ENCODE data around the gene COL4A4. TPM values are rescaled to one million over a fixed set of nuclear protein-coding genes. Genes with fewer than 3 reads are reported as not detected.

Gene COL4A4
- total RNA-seq, 1 experiment from 2014 or later, result 3.1 TPM

DNA sequence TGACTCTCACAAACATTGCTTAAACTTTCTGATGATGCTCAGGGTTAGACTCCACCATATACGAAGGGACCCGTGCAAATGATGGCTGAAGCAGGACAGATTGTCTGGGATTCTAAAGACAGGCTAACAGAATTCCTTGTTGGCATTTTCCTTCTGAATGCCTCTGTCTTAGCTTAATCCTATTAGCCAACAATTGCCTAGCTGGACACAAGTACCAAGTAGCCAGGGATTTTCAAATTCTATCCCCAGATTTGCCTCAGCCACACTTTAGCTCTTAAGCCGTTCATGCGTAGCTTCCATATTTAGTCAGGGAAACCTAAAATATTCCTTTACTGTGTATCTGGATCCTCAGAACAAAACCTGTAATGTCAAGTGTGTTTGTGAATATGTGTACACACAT, 40.4 kb upstream of the COL4A4 start:
- ChIA-PET POLR2A (no interaction called here), CTCF (interaction anchor here (1.6 kb wide), 1 partner anchor 34 kb away, joined by 5 read pairs; no protein-coding TSS in a partner anchor)
- H3K9me3 Mint-ChIP-seq, result no peaks in the 10 kb centered on the region
- ATAC-seq, result no peak
- H3K4me3 Mint-ChIP-seq, result no peak overlapping the region
- no peak for DNase-seq (ENCODE audit: low spot score)
- H3K36me3 Mint-ChIP-seq, result no peaks in the 10 kb centered on the region
- H3K27ac Mint-ChIP-seq, result no peak overlapping the region
- H3K4me1 Mint-ChIP-seq, result peaks cover 30% of the 10 kb centered on the region
- H3K27me3 Mint-ChIP-seq (ENCODE audit: low read depth), result peaks cover 43% of the 10 kb centered on the region
- TF ChIP-seq RELA (CRISPR knock-in tag; IDR thresholded peaks at IDR 0.05; ENCODE audit: borderline replicate concordance), result no peak
- TF ChIP-seq TEAD1 (CRISPR knock-in tag; IDR thresholded peaks at IDR 0.05), result no peak
- TF ChIP-seq E2F1 (CRISPR knock-in tag; IDR thresholded peaks at IDR 0.05), result no peak
- TF ChIP-seq ZNF263 (CRISPR knock-in tag; IDR thresholded peaks at IDR 0.05; ENCODE audit: low read depth), result no peak
- TF ChIP-seq AR (CRISPR knock-in tag; IDR thresholded peaks at IDR 0.05), result no peak
- no peak for TF ChIP-seq AFF4 (CRISPR knock-in tag; IDR thresholded peaks at IDR 0.05; ENCODE audit: borderline replicate concordance)
- TF ChIP-seq ZNF512 (CRISPR knock-in tag; IDR thresholded peaks at IDR 0.05; ENCODE audit: borderline replicate concordance), result no peak
- TF ChIP-seq USF2 (CRISPR knock-in tag; IDR thresholded peaks at IDR 0.05), result no peak
- no peak for TF ChIP-seq MXD4 (CRISPR knock-in tag; IDR thresholded peaks at IDR 0.05; ENCODE audit: borderline replicate concordance)
- no peak for TF ChIP-seq RORB (CRISPR knock-in tag; IDR thresholded peaks at IDR 0.05)
- no peak for TF ChIP-seq ZNF425 (CRISPR knock-in tag; conservative IDR thresholded peaks at IDR 0.05)
- TF ChIP-seq ZNF532 (CRISPR knock-in tag; IDR thresholded peaks at IDR 0.05; ENCODE audit: borderline replicate concordance), result no peak
- no peak for TF ChIP-seq NR1H2 (CRISPR knock-in tag; IDR thresholded peaks at IDR 0.05)
- no peak for TF ChIP-seq ESRRA (CRISPR knock-in tag; IDR thresholded peaks at IDR 0.05; ENCODE audit: borderline replicate concordance)
- no peak for TF ChIP-seq SMAD4 (CRISPR knock-in tag; IDR thresholded peaks at IDR 0.05)

All from WTC11 (cell line).